HepG2 (cell line): ENCODE data around the gene PRR5L. TPM values are rescaled to one million over a fixed set of nuclear protein-coding genes. Genes with fewer than 3 reads are reported as not detected.

Source experiments
- ATAC-seq: fragments of 200-7000 bp; cut with Tn5 transposase; 3 replicates; pipeline ENCODE4 v1.9.1; 2020; ENCODE audit warnings: mild to moderate bottlenecking, moderate library complexity
- BruUV-seq: library from RNA; stranded (reverse); fragments of 400-500 nt; replicated peaks from 2 replicates; lab custom pipeline; 2021; lab: Mats Ljungman, UMichigan
- CTCF ChIA-PET: fragments of 300-600 bp; formaldehyde crosslinking; extraction: SDS; loops from one replicate; lab custom pipeline; 2021; ENCODE audit warnings: low total read pairs, inconsistent platforms, low intra/inter-chr PET ratio; lab: Yijun Ruan, JAX
- POLR2A ChIA-PET: fragments of 350-600 bp; sonication (Branson Sonifier 250); formaldehyde crosslinking; loops from one replicate; lab custom pipeline; 2020; ENCODE audit warnings: antibody characterized with exemption, inconsistent platforms; lab: Yijun Ruan, JAX
- DNase-seq: peaks from one replicate; pipeline ENCODE4 v3.0.0-alpha.2; 2015; ENCODE audit warnings: low spot score
- FAIRE-seq: peaks from 3 replicates; lab custom pipeline; 2011; peaks lifted over from hg19 to GRCh38; lab: Jason Lieb, UNC
- H2AFZ ChIP-seq: one replicate; pipeline ENCODE4 v1.6.1; 2011; ENCODE audit warnings: low read length, inconsistent platforms
- H3K27ac ChIP-seq: fragments of 300-600 bp; 3 replicates; pipeline ENCODE4 v1.8.0; 2011; ENCODE audit warnings: mixed run types, mild to moderate bottlenecking, mixed read lengths, low read length, inconsistent platforms; ENCODE audit not compliant: insufficient read depth; ENCODE audit errors: extremely low read length
- H3K27me3 ChIP-seq, 2 experiments: fragments of 200-600 bp in 1 of 2; 2 replicates in 1 of 2; 3 replicates in 1 of 2; pipeline versions ENCODE4 v1.6.0 to v1.8.0; 2011; ENCODE audit warnings: low read length in 2 of 2, mild to moderate bottlenecking in 2 of 2, moderate library complexity in 2 of 2, inconsistent platforms in 1 of 2; ENCODE audit not compliant: insufficient read depth in 2 of 2, control insufficient read depth in 1 of 2
- H3K36me3 ChIP-seq, 2 experiments: fragments of 200-600 bp in 1 of 2; replicated peaks in 1 of 2; 2 replicates in 1 of 2; 3 replicates in 1 of 2; pipeline versions ENCODE4 v1.5.1 to v1.8.0; 2011; ENCODE audit warnings: low read length in 2 of 2, inconsistent platforms in 1 of 2; ENCODE audit not compliant: insufficient read depth in 2 of 2, control insufficient read depth in 1 of 2
- H3K4me1 ChIP-seq: 2 replicates; pipeline ENCODE4 v1.5.1; 2012; ENCODE audit warnings: low read length, inconsistent platforms; ENCODE audit not compliant: insufficient read depth
- H3K4me2 ChIP-seq: 2 replicates; pipeline ENCODE4 v1.6.0; 2011; ENCODE audit warnings: low read depth, low read length, inconsistent platforms
- H3K4me3 ChIP-seq, 3 experiments: fragments of 200-600 bp in 1 of 3; sonication (generic), shearing (Covaris generic) in 1 of 3; replicated peaks in 1 of 3; 2 replicates each; pipeline ENCODE4 v1.5.1; 2011 to 2016; ENCODE audit warnings: low read length in 3 of 3, inconsistent platforms in 2 of 3, low read depth in 2 of 3, mild to moderate bottlenecking in 2 of 3, control low read depth in 1 of 3, mixed read lengths in 1 of 3; ENCODE audit not compliant: insufficient read depth in 1 of 3
- H3K79me2 ChIP-seq: one replicate; pipeline ENCODE4 v1.6.1; 2011; ENCODE audit warnings: low read length, inconsistent platforms; ENCODE audit not compliant: insufficient read depth
- H3K9ac ChIP-seq: 2 replicates; pipeline ENCODE4 v1.6.0; 2011; ENCODE audit warnings: mild to moderate bottlenecking, low read depth, low read length, inconsistent platforms; ENCODE audit not compliant: insufficient read depth
- H3K9me3 ChIP-seq: 2 replicates; pipeline ENCODE4 v1.5.1; 2012; ENCODE audit warnings: mild to moderate bottlenecking, low read length
- H4K20me1 ChIP-seq: 2 replicates; pipeline ENCODE4 v1.6.0; 2011; ENCODE audit warnings: inconsistent platforms, mild to moderate bottlenecking, low read length, moderate library complexity; ENCODE audit not compliant: insufficient read depth
- CTCF ChIP-seq: sonication (generic); formaldehyde crosslinking; IDR thresholded peaks from 2 replicates; pipeline ENCODE4 v1.5.0; 2020; ENCODE audit warnings: mild to moderate bottlenecking, missing genetic modification reagents, moderate library complexity
- TEAD3 ChIP-seq: optimal IDR thresholded peaks from 2 replicates; pipeline ENCODE3; 2016; ENCODE audit warnings: borderline replicate concordance
- TFDP1 ChIP-seq: IDR thresholded peaks from 2 replicates; pipeline ENCODE4 v1.6.1; 2016; ENCODE audit warnings: missing compliant biosample characterization, missing genetic modification reagents, borderline replicate concordance
- ZBTB49 ChIP-seq: sonication (generic); formaldehyde crosslinking; IDR thresholded peaks from 2 replicates; pipeline ENCODE4 v1.4.0; 2020; ENCODE audit warnings: missing genetic modification reagents, borderline replicate concordance
- ZIK1 ChIP-seq: sonication (generic); formaldehyde crosslinking; IDR thresholded peaks from 2 replicates; pipeline ENCODE4 v1.5.0; 2020; ENCODE audit warnings: mild to moderate bottlenecking, low read depth, missing genetic modification reagents, borderline replicate concordance
- ZNF235 ChIP-seq: sonication (generic); formaldehyde crosslinking; IDR thresholded peaks from 2 replicates; pipeline ENCODE4 v1.8.1; 2023; ENCODE audit warnings: mild to moderate bottlenecking, missing genetic modification reagents, borderline replicate concordance
- ZNF263 ChIP-seq: sonication (generic); formaldehyde crosslinking; IDR thresholded peaks from 2 replicates; pipeline ENCODE4 v1.4.0; 2020; ENCODE audit warnings: missing genetic modification reagents
- ZNF362 ChIP-seq: sonication (generic); formaldehyde crosslinking; IDR thresholded peaks from 2 replicates; pipeline ENCODE4 v1.4.0; 2020; ENCODE audit warnings: missing genetic modification reagents, mild to moderate bottlenecking, borderline replicate concordance
- ZNF660 ChIP-seq: sonication (generic); formaldehyde crosslinking; IDR thresholded peaks from 2 replicates; pipeline ENCODE4 v1.5.1; 2020; ENCODE audit warnings: mild to moderate bottlenecking, low read depth, missing genetic modification reagents, borderline replicate concordance
- ZNF672 ChIP-seq: sonication (generic); formaldehyde crosslinking; IDR thresholded peaks from 2 replicates; pipeline ENCODE4 v1.8.1; 2022; ENCODE audit warnings: missing genetic modification reagents
- ZNF790 ChIP-seq: sonication (generic); formaldehyde crosslinking; IDR thresholded peaks from 2 replicates; pipeline ENCODE4 v1.8.0; 2022; ENCODE audit warnings: missing genetic modification reagents, mild to moderate bottlenecking, borderline replicate concordance
- whole genome bisulfite sequencing: methylation state at CpG from one replicate; pipeline ENCODE4 v1.1.6; 2017; ENCODE audit warnings: low lambda C conversion rate; 5-methylcytosine and 5-hydroxymethylcytosine counted together
- in situ Hi-C: cut with HindIII; loops from 2 replicates; pipeline ENCODE4 v1.10.0; 2017; ENCODE audit warnings: low pct_unique_long_range_greater_than_20kb; ENCODE audit not compliant: extremely low pct_ligation_motif_present
- intact Hi-C: fragments of 100-400 bp; cut with micrococcal nuclease; formaldehyde crosslinking; loops from one replicate; pipeline ENCODE4 v1.10.0; 2022; ENCODE audit not compliant: unreplicated experiment
- polyA plus RNA-seq, 8 experiments: library from polyadenylated mRNA; depleted of rRNA in 3 of 8; stranded (reverse) in 7 of 8; unstranded in 1 of 8; fragments of >200 nt; fragmentation: Illumina TruSeq in 4 of 8; extraction: Trizol in 4 of 8; gene quantifications; 2 replicates each; pipeline versions ENCODE4 v1.2.1 to v1.2.3, GENCODE V29; 2011 to 2016; ENCODE audit warnings: low read depth in 4 of 8, missing spikeins in 1 of 8, mixed read lengths in 1 of 8; ENCODE audit not compliant: insufficient read depth in 1 of 8
- total RNA-seq, 5 experiments: library from RNA; depleted of rRNA; stranded (reverse); fragments of >200 nt; fragmentation: Illumina TruSeq; extraction: Trizol; gene quantifications; 2 replicates each; pipeline ENCODE4 v1.2.3, GENCODE V29; 2016; ENCODE audit warnings: low read depth in 1 of 5

Gene PRR5L
- total and polyA plus RNA-seq, 2 of the 13 experiments (the other 11 are each of a cell fraction or from before 2014, with no cell fraction given) = 0.16 TPM; not detected in 1

- TF ChIP-seq ZNF362 (CRISPR knock-in tag) = no peak
Measured at GRCh38 chr11:36257351-36257750, 38.7 kb upstream of the PRR5L start (continued).

GRCh38 chr11:36258730-36259360 lies 37.2 kb upstream of the PRR5L start:
- ChIA-PET POLR2A (no interaction called here), CTCF (interaction anchor here (1.4 kb wide), 1 partner anchor 643 kb away, joined by 4 read pairs; no protein-coding TSS in a partner anchor)
- Histone ChIP-seq H3K36me3 (no peaks in the 10 kb centered on the region), H3K4me1 (no peaks in the 10 kb centered on the region), H3K4me2 (no peak overlapping the region), H3K27me3 (peaks cover 3 to 28% of the 10 kb centered on the region in 2 experiments; a peak in 4 of 5 replicates), H3K9ac (no peak overlapping the region), H3K4me3 (no peak overlapping the region), H2AFZ (no peak overlapping the region), H3K27ac (no peak overlapping the region), H3K79me2 (no peaks in the 10 kb centered on the region), H3K9me3 (no peaks in the 10 kb centered on the region), H4K20me1 (no peaks in the 10 kb centered on the region)
- intact Hi-C loops (loop anchor here (1.0 to 5.0 kb wide), 3 partner anchors 216 to 643 kb away; no protein-coding TSS in a partner anchor), in situ Hi-C loops (loop anchor here (25.0 kb wide), 1 partner anchor 772 kb away; no protein-coding TSS in a partner anchor)
- FAIRE-seq (peak; percentile 34), DNase-seq (peak; percentile 29), ATAC-seq (peak; percentile 94)
- WGBS = 8% methylated on average over 2 of the region's 12 CpGs
- BruUV-seq = no TSS peak
- TF ChIP-seq TEAD3 (CRISPR knock-in tag) = peak; percentile 22
- TF ChIP-seq CTCF (CRISPR knock-in tag) = peak; percentile 75
- peak; percentile 76 for TF ChIP-seq ZNF263 (CRISPR knock-in tag)
- TF ChIP-seq ZNF790 (CRISPR knock-in tag) = no peak
- no peak for TF ChIP-seq ZNF235 (CRISPR knock-in tag)
- TF ChIP-seq ZNF660 (CRISPR knock-in tag) = no peak
- no peak for TF ChIP-seq ZNF672
- no peak for TF ChIP-seq ZIK1 (CRISPR knock-in tag)
- TF ChIP-seq ZBTB49 (CRISPR knock-in tag) = no peak
- peak; percentile 23; the same call in 1 of the 2 replicates for TF ChIP-seq TFDP1
